Measurements from ENCODE around the gene RORB.

RORB gene

GRCh38 chr9:74609671-74610405 lies 112.7 kb downstream of the RORB start:
- no peak for FAIRE-seq

- no peak for FAIRE-seq
Measured at GRCh38 chr9:74610523-74611061, 113.5 kb downstream of the RORB start.

- FAIRE-seq: no peak
Measured at GRCh38 chr9:74630228-74630627, 133.1 kb downstream of the RORB start.

GRCh38 chr9:74639112-74639511 lies 142.0 kb downstream of the RORB start:
- FAIRE-seq: no peak

- FAIRE-seq: no peak
Measured at GRCh38 chr9:74642376-74642775, 145.2 kb downstream of the RORB start.

GRCh38 chr9:74643303-74643923 lies 146.3 kb downstream of the RORB start:
- no peak for FAIRE-seq

GRCh38 chr9:74644023-74644422 lies 146.9 kb downstream of the RORB start:
- FAIRE-seq: no peak

GRCh38 chr9:74645007-74645639 lies 148.0 kb downstream of the RORB start:
- FAIRE-seq: peak; percentile 3

- FAIRE-seq: no peak
Measured at GRCh38 chr9:74653410-74654080, 156.4 kb downstream of the RORB start.

- FAIRE-seq: no peak
Measured at GRCh38 chr9:74662674-74663073, 165.5 kb downstream of the RORB start.

GRCh38 chr9:74663439-74663838 lies 166.3 kb downstream of the RORB start:
- no peak for FAIRE-seq

GRCh38 chr9:74666625-74667316 lies 169.6 kb downstream of the RORB start:
- FAIRE-seq: no peak

GRCh38 chr9:74672237-74672636 lies 175.1 kb downstream of the RORB start:
- FAIRE-seq: no peak

GRCh38 chr9:74674077-74674476 lies 176.9 kb downstream of the RORB start:
- FAIRE-seq: no peak

GRCh38 chr9:74681906-74682305 lies 184.8 kb downstream of the RORB start:
- FAIRE-seq: no peak

GRCh38 chr9:74683322-74683721 lies 186.2 kb downstream of the RORB start:
- FAIRE-seq: no peak

- FAIRE-seq: no peak
Measured at GRCh38 chr9:74691058-74691457, 193.9 kb downstream of the RORB start.

GRCh38 chr9:74696520-74696919 lies 199.4 kb downstream of the RORB start:
- FAIRE-seq: no peak

GRCh38 chr9:74697535-74697934 lies 200.4 kb downstream of the RORB start:
- FAIRE-seq: no peak

GRCh38 chr9:74711341-74711740 lies 214.2 kb downstream of the RORB start:
- no peak for FAIRE-seq

- FAIRE-seq: no peak
Measured at GRCh38 chr9:74718709-74719108, 221.6 kb downstream of the RORB start.

GRCh38 chr9:74719306-74719705 lies 222.2 kb downstream of the RORB start:
- FAIRE-seq: no peak
